Adrenal gland (tissue), 5 donors: ENCODE data around the gene OTX1.

ENCODE experiments used
- CTCF ChIP-seq, 6 experiments: fragments of 450-650 bp in 4 of 6; fragments of 200-600 bp in 2 of 6; sonication (generic) in 1 of 6; IDR thresholded peaks; 1 replicate in 5 of 6; 2 replicates in 1 of 6; pipeline versions ENCODE4 v1.5.1 to v1.8.0; 2016 to 2021; ENCODE audit warnings: antibody characterized with exemption in 6 of 6, mild to moderate bottlenecking in 2 of 6, moderate library complexity in 1 of 6
- POLR2A ChIP-seq, 2 donors: fragments of 450-650 bp; IDR thresholded peaks; one replicate each; pipeline ENCODE4 v1.6.1; 2017; ENCODE audit warnings: antibody characterized with exemption in 2 of 2, mild to moderate bottlenecking in 2 of 2, moderate library complexity in 1 of 2
- donor health status: DM: no; HTN: no; CAD: no.

- TF ChIP-seq CTCF (IDR thresholded peaks at IDR 0.05) (no peak), POLR2A (IDR thresholded peaks at IDR 0.05) (no peak)
Measured at GRCh38 chr2:63050334-63051041, at the start of gene OTX1.
